ENCODE results near the gene COA1.
"Not testable (repeated sequence)": the region's sequence is repeated elsewhere in the genome, so short reads cannot be mapped to it uniquely, and the experiment has no call there.

COA1 gene

DNA sequence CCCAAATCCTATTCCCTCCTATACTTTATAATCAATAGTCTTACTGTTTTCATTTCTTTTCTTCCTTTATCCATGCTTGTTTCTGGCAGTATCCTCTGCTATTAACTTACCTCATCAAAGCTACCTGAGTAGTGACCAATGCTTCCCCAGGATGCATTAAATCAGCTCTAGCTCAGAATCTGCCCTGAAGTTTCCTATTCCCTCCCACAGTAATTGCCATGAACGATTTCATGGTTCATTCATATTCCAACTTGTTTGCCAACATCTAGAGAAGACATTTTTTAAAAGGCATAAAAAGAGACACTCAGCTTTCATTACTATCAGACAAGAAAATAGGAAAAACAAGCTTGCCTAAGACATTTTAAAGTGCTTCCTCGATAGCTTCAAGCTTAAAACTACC lies 42.3 kb downstream of the COA1 start:
- TF ChIP-seq, protein P1, sequence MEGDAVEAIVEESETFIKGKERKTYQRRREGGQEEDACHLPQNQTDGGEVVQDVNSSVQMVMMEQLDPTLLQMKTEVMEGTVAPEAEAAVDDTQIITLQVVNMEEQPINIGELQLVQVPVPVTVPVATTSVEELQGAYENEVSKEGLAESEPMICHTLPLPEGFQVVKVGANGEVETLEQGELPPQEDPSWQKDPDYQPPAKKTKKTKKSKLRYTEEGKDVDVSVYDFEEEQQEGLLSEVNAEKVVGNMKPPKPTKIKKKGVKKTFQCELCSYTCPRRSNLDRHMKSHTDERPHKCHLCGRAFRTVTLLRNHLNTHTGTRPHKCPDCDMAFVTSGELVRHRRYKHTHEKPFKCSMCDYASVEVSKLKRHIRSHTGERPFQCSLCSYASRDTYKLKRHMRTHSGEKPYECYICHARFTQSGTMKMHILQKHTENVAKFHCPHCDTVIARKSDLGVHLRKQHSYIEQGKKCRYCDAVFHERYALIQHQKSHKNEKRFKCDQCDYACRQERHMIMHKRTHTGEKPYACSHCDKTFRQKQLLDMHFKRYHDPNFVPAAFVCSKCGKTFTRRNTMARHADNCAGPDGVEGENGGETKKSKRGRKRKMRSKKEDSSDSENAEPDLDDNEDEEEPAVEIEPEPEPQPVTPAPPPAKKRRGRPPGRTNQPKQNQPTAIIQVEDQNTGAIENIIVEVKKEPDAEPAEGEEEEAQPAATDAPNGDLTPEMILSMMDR (IDR thresholded peaks at IDR 0.05; ENCODE audit: low read length, missing control alignments): no peak
- DNase-seq (ENCODE audit: low read depth): no peak

GRCh38 chr7:43680736-43681135 lies 48.6 kb downstream of the COA1 start:
- H3K4me3 ChIP-seq (replicated peaks; ENCODE audit: low read depth, low read length): no peak overlapping the region
- DNase-seq (ENCODE audit: low read depth): no peak
- TF ChIP-seq, protein P1 (IDR thresholded peaks at IDR 0.05; ENCODE audit: low read length, missing control alignments): no peak

More for the DNA sequence above, 42.3 kb downstream of the COA1 start:
- no peak overlapping the region for H3K4me3 ChIP-seq (replicated peaks; ENCODE audit: low read depth, low read length)

- H3K4me3 ChIP-seq (replicated peaks; ENCODE audit: low read depth, low read length): no peak overlapping the region
- TF ChIP-seq, protein P1 (IDR thresholded peaks at IDR 0.05; ENCODE audit: low read length, missing control alignments): no peak
- DNase-seq (ENCODE audit: low read depth): no peak
Measured at GRCh38 chr7:43679210-43680068, 49.9 kb downstream of the COA1 start.

GRCh38 chr7:43678315-43678714 lies 51.0 kb downstream of the COA1 start:
- no peak for DNase-seq (ENCODE audit: low read depth)

DNA sequence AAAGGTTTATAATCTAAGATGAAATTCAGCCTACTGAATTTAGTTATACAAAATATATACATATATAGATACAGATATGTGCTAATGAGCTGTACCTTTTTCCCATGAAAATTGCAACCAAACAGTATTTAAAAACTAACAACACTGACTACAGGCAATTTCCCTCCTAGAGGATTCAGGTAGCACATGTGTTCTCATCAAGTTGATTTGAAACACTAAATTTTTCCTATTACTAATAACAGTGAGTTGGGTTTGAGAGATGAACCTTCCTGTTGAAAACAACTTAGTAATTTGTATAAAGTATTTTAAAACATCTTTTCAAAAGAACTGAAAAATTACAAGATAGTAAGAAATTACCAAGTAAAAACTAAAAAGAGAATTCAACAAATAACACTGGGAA lies 51.5 kb downstream of the COA1 start:
- no peak for DNase-seq (ENCODE audit: low read depth)
- TF ChIP-seq, protein P1 (IDR thresholded peaks at IDR 0.05; ENCODE audit: low read length, missing control alignments): no peak
- no peak overlapping the region for H3K4me3 ChIP-seq (replicated peaks; ENCODE audit: low read depth, low read length)

More at GRCh38 chr7:43678315-43678714, 51.0 kb downstream of the COA1 start:
- H3K4me3 ChIP-seq (replicated peaks; ENCODE audit: low read depth, low read length): no peak overlapping the region
- TF ChIP-seq, protein P1 (IDR thresholded peaks at IDR 0.05; ENCODE audit: low read length, missing control alignments): no peak

GRCh38 chr7:43674559-43675436 lies 54.5 kb downstream of the COA1 start:
- peak; percentile 80 for DNase-seq (ENCODE audit: low read depth)
- no peak overlapping the region for H3K4me3 ChIP-seq (replicated peaks; ENCODE audit: low read depth, low read length)
- TF ChIP-seq, protein P1 (IDR thresholded peaks at IDR 0.05; ENCODE audit: low read length, missing control alignments): no peak

GRCh38 chr7:43673243-43673976 lies 55.9 kb downstream of the COA1 start:
- not testable (repeated sequence) for H3K4me3 ChIP-seq (replicated peaks; ENCODE audit: low read depth, low read length)
- peak; percentile 39 for DNase-seq (ENCODE audit: low read depth)

Data from fibroblast of pulmonary artery (primary cell).